ENCODE measurements around the gene RPLP1.

DNA sequence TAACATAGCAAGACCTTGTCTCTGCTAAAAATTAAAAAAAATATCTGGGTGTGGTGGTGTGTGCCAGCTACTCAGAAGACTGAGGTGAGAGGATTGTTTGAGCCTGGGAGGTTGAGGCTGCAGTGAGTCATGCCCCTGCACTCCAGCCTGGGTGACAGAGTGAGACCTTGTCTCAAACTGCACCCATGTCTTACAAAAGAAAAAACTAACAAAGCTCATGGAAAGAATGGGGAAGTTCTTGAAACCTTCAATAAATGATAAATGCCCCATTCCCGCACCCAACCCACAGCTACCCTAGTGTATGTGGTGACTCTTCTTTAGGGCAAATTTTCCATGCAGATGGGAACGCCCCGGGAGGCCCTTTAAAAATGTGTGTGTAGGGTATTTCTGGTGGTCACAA is 28.3 kb downstream of the RPLP1 start:
- TF ChIP-seq, protein P1, sequence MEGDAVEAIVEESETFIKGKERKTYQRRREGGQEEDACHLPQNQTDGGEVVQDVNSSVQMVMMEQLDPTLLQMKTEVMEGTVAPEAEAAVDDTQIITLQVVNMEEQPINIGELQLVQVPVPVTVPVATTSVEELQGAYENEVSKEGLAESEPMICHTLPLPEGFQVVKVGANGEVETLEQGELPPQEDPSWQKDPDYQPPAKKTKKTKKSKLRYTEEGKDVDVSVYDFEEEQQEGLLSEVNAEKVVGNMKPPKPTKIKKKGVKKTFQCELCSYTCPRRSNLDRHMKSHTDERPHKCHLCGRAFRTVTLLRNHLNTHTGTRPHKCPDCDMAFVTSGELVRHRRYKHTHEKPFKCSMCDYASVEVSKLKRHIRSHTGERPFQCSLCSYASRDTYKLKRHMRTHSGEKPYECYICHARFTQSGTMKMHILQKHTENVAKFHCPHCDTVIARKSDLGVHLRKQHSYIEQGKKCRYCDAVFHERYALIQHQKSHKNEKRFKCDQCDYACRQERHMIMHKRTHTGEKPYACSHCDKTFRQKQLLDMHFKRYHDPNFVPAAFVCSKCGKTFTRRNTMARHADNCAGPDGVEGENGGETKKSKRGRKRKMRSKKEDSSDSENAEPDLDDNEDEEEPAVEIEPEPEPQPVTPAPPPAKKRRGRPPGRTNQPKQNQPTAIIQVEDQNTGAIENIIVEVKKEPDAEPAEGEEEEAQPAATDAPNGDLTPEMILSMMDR (IDR thresholded peaks at IDR 0.05; ENCODE audit: low read length), result no peak
- TF ChIP-seq EZH2 (optimal IDR thresholded peaks at IDR 0.05; ENCODE audit: low read depth, low read length), result no peak
